ENCODE results near the gene CCT8.

The CCT8 gene

DNA sequence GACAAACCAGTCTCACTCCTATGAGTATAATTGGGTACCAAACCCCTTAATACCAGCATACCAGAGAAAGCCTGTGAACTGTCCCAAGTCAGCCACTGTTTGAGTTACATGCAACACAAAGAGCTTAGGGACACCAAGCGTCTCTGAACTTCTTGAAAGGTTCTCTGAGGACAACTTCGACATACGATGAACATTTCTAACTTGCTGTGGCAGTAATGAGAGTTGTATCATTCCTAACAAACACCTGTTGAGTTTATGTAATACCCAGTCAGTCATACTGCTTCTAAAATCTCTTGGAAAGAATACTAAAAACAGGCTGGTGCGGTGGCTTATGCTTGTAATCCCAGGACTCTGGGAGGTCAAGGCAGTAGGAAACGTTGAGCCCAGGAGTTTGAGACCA lies 18.4 kb downstream of the CCT8 start:
- Histone ChIP-seq H3K4me3 (ENCODE audit: low read length in 2 of 2) (no peak overlapping the region), H3K27ac (ENCODE audit: low read depth in 2 of 2, low read length in 2 of 2) (no peak overlapping the region), H3K36me3 (ENCODE audit: control insufficient read depth in 2 of 2, insufficient read depth in 2 of 2, low read length in 2 of 2) (peaks cover 57 to 72% of the 10 kb centered on the region in 2 donors), H3K27me3 (ENCODE audit: control insufficient read depth in 2 of 2, insufficient read depth in 2 of 2, low read length in 2 of 2) (no peaks in the 10 kb centered on the region), H3K4me1 (ENCODE audit: control insufficient read depth in 2 of 2, insufficient read depth in 2 of 2, low read length in 2 of 2) (peaks cover 0 to 4% of the 10 kb centered on the region in 2 donors), H3K9me3 (ENCODE audit: control insufficient read depth in 2 of 2, low read length in 2 of 2) (no peaks in the 10 kb centered on the region), H3K9ac (ENCODE audit: low read depth in 1 of 2, low read length in 2 of 2) (no peak overlapping the region)

DNA sequence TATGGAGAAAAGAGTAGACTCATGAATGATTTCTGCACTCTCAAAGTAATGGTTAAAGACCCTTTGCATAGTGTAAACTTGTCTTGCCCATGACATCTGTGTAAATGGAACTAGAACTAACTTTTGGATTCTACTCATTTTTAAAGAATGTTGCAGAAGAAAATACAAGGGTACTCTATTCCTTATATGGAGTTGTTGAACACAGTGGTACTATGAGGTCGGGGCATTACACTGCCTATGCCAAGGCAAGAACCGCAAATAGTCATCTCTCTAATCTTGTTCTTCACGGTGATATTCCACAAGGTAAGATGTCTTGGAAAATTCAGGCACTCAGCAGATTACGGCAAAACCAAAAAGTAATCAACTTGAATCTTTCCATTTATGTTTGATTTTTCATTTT lies 19.8 kb downstream of the CCT8 start:
- H3K27ac ChIP-seq (ENCODE audit: low read depth in 2 of 2, low read length in 2 of 2): no peak overlapping the region
- no peak overlapping the region for H3K4me3 ChIP-seq (ENCODE audit: low read length in 2 of 2)
- H3K9me3 ChIP-seq (ENCODE audit: control insufficient read depth in 2 of 2, low read length in 2 of 2): no peaks in the 10 kb centered on the region
- no peak overlapping the region for H3K9ac ChIP-seq (ENCODE audit: low read depth in 1 of 2, low read length in 2 of 2)
- no peaks in the 10 kb centered on the region for H3K27me3 ChIP-seq (ENCODE audit: control insufficient read depth in 2 of 2, insufficient read depth in 2 of 2, low read length in 2 of 2)
- peaks cover 60 to 73% of the 10 kb centered on the region in 2 donors for H3K36me3 ChIP-seq (ENCODE audit: control insufficient read depth in 2 of 2, insufficient read depth in 2 of 2, low read length in 2 of 2)
- peaks cover 0 to 4% of the 10 kb centered on the region in 2 donors for H3K4me1 ChIP-seq (ENCODE audit: control insufficient read depth in 2 of 2, insufficient read depth in 2 of 2, low read length in 2 of 2)

DNA sequence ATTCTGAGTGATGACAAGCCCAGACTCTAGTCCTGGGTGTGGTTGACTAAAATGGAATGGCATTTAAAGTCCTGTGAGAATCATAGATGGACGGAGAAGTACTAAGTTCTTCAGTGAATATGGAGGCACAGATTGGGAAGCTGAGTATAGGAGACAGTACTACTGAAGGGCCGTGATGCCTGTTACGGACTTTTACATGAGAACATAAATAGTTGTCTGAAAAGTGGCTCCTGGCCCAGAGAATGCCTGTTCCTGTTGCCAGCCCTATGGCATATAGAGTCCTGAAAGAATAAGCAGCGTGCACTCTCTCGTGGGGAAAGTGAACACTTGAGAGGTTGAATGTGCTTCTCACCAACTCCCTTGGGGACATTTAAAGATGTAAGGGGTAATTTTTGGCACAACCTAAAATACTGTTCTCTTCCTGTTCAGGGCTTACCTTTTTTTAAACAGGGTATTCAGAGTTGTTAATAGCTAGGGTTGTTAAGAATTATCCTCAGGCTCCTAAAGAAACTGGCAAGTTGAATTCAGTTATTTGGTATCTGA lies 20.4 kb downstream of the CCT8 start:
- H3K36me3 ChIP-seq (ENCODE audit: control insufficient read depth in 2 of 2, insufficient read depth in 2 of 2, low read length in 2 of 2): peaks cover 64 to 75% of the 10 kb centered on the region in 2 donors
- H3K4me1 ChIP-seq (ENCODE audit: control insufficient read depth in 2 of 2, insufficient read depth in 2 of 2, low read length in 2 of 2): peaks cover 0 to 4% of the 10 kb centered on the region in 2 donors
- H3K27ac ChIP-seq (ENCODE audit: low read depth in 2 of 2, low read length in 2 of 2): no peak overlapping the region
- H3K9me3 ChIP-seq (ENCODE audit: control insufficient read depth in 2 of 2, low read length in 2 of 2): no peaks in the 10 kb centered on the region
- H3K27me3 ChIP-seq (ENCODE audit: control insufficient read depth in 2 of 2, insufficient read depth in 2 of 2, low read length in 2 of 2): no peaks in the 10 kb centered on the region
- H3K4me3 ChIP-seq (ENCODE audit: low read length in 2 of 2): no peak overlapping the region
- H3K9ac ChIP-seq (ENCODE audit: low read depth in 1 of 2, low read length in 2 of 2): no peak overlapping the region

DNA sequence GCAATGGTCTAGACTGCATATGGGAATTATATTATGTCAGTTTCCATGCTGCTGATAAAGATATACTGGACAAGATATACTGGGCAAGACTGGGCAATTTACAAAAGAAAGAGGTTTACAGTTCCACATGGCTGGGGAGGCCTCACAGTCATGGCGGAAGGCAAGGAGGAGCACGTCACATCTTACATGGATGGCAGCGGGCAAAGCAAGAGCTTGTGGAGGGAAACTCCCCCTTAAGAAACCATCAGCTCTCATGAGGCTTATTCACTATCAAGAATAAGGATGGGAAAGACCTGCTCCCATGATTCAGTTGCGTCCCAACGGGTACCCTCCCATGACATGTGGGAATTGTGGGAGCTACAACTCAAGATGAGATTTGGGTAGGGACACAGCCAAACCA lies 21.2 kb downstream of the CCT8 start:
- Histone ChIP-seq H3K36me3 (ENCODE audit: control insufficient read depth in 2 of 2, insufficient read depth in 2 of 2, low read length in 2 of 2) (peaks cover 67 to 76% of the 10 kb centered on the region in 2 donors), H3K9me3 (ENCODE audit: control insufficient read depth in 2 of 2, low read length in 2 of 2) (no peaks in the 10 kb centered on the region), H3K9ac (ENCODE audit: low read depth in 1 of 2, low read length in 2 of 2) (no peak overlapping the region), H3K27ac (ENCODE audit: low read depth in 2 of 2, low read length in 2 of 2) (no peak overlapping the region), H3K4me3 (ENCODE audit: low read length in 2 of 2) (no peak overlapping the region), H3K27me3 (ENCODE audit: control insufficient read depth in 2 of 2, insufficient read depth in 2 of 2, low read length in 2 of 2) (no peaks in the 10 kb centered on the region), H3K4me1 (ENCODE audit: control insufficient read depth in 2 of 2, insufficient read depth in 2 of 2, low read length in 2 of 2) (peaks cover 0 to 4% of the 10 kb centered on the region in 2 donors)

DNA sequence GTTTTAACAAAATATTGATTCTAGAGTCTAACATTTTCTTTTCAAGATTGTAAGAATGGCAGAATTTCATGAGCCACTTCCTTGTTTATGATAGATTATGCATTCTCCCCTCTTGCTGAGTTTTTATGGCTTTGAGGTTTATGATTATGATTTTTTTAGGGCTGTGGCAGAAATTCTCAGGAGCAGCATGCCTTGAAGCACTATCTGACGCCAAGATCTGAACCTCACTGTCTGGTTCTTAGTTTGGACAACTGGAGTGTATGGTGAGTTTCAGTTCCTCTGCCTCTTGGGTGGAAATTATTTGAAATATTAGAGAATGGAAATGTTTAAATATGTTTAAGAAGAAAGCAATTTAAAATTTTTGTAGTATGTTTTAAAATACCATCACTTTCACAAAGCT lies 38.8 kb downstream of the CCT8 start:
- Histone ChIP-seq H3K4me3 (ENCODE audit: low read length in 2 of 2) (no peak overlapping the region), H3K27me3 (ENCODE audit: control insufficient read depth in 2 of 2, insufficient read depth in 2 of 2, low read length in 2 of 2) (no peaks in the 10 kb centered on the region), H3K36me3 (ENCODE audit: control insufficient read depth in 2 of 2, insufficient read depth in 2 of 2, low read length in 2 of 2) (peaks cover 54 to 64% of the 10 kb centered on the region in 2 donors), H3K9me3 (ENCODE audit: control insufficient read depth in 2 of 2, low read length in 2 of 2) (no peaks in the 10 kb centered on the region), H3K4me1 (ENCODE audit: control insufficient read depth in 2 of 2, insufficient read depth in 2 of 2, low read length in 2 of 2) (peaks cover 0 to 4% of the 10 kb centered on the region in 2 donors), H3K27ac (ENCODE audit: low read depth in 2 of 2, low read length in 2 of 2) (peak overlapping the region; percentile 33 to 49), H3K9ac (ENCODE audit: low read depth in 1 of 2, low read length in 2 of 2) (no peak overlapping the region)

DNA sequence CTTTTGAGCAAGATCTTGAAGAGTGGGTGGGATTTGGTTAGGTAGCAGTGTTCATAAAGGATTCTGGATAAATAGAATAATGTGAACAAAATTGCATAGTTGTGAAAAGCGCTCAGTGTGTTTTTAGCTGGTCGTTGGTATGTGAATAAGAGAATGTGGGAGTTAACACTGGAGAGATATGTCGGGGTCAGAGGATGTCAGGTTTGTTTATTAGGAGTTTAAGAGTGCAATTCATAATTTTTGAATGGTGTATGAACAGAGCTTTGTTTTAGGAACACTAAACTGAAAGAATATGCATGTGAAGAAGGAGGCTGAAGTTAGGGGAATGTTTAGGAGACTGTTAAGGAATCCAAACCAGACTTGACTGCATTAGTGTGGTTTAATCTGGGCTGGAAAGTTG lies 39.6 kb downstream of the CCT8 start:
- Histone ChIP-seq H3K27ac (ENCODE audit: low read depth in 2 of 2, low read length in 2 of 2) (no peak overlapping the region), H3K4me1 (ENCODE audit: control insufficient read depth in 2 of 2, insufficient read depth in 2 of 2, low read length in 2 of 2) (peaks cover 0 to 4% of the 10 kb centered on the region in 2 donors), H3K9ac (ENCODE audit: low read depth in 1 of 2, low read length in 2 of 2) (no peak overlapping the region), H3K4me3 (ENCODE audit: low read length in 2 of 2) (no peak overlapping the region), H3K27me3 (ENCODE audit: control insufficient read depth in 2 of 2, insufficient read depth in 2 of 2, low read length in 2 of 2) (no peaks in the 10 kb centered on the region), H3K36me3 (ENCODE audit: control insufficient read depth in 2 of 2, insufficient read depth in 2 of 2, low read length in 2 of 2) (peaks cover 52 to 62% of the 10 kb centered on the region in 2 donors), H3K9me3 (ENCODE audit: control insufficient read depth in 2 of 2, low read length in 2 of 2) (no peaks in the 10 kb centered on the region)

DNA sequence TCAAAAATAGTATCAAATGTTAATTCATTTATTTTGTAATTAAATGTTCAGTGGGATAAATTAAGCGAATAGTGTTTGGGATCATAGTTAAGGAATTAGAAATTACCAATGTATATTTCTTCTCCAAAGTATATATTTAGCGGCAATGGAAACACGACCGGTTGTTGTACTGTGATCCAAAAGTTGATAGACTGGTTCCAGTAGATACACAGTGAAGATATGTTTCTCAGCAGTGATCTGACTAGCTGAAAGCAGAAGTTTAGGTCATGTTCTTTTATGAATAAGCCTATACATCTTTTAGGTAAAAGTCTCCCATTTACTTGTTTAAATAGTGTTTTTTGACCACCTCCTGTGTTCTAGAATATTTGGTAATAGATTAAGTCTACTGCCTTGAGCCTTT lies 40.1 kb downstream of the CCT8 start:
- H3K27me3 ChIP-seq (ENCODE audit: control insufficient read depth in 2 of 2, insufficient read depth in 2 of 2, low read length in 2 of 2): no peaks in the 10 kb centered on the region
- peaks cover 0 to 4% of the 10 kb centered on the region in 2 donors for H3K4me1 ChIP-seq (ENCODE audit: control insufficient read depth in 2 of 2, insufficient read depth in 2 of 2, low read length in 2 of 2)
- peaks cover 47 to 56% of the 10 kb centered on the region in 2 donors for H3K36me3 ChIP-seq (ENCODE audit: control insufficient read depth in 2 of 2, insufficient read depth in 2 of 2, low read length in 2 of 2)
- no peak overlapping the region for H3K4me3 ChIP-seq (ENCODE audit: low read length in 2 of 2)
- H3K9me3 ChIP-seq (ENCODE audit: control insufficient read depth in 2 of 2, low read length in 2 of 2): no peaks in the 10 kb centered on the region
- H3K9ac ChIP-seq (ENCODE audit: low read depth in 1 of 2, low read length in 2 of 2): no peak overlapping the region
- no peak overlapping the region for H3K27ac ChIP-seq (ENCODE audit: low read depth in 2 of 2, low read length in 2 of 2)

DNA sequence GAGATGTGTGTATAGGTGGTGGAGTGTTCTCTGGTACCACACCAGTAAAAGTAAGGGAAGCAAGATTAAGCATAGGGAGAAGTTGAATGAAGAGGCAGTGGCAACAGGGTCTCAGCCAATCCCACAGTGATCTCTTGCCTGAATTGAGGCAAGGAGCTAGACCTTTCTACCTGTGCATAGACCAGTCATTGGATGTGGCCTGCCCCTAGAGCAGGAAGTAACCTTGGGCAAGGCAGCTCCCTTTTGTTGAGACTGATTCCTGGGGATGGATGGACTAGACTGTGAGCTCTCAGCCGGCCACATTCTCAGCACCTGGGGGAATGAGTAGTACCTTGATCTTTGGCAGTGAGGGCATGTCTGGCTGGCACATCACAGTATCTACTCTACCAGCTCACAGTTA lies 42.5 kb downstream of the CCT8 start:
- Histone ChIP-seq H3K9ac (ENCODE audit: low read depth in 1 of 2, low read length in 2 of 2) (no peak overlapping the region), H3K4me1 (ENCODE audit: control insufficient read depth in 2 of 2, insufficient read depth in 2 of 2, low read length in 2 of 2) (peaks cover under 1 to 5% of the 10 kb centered on the region in 2 donors), H3K27me3 (ENCODE audit: control insufficient read depth in 2 of 2, insufficient read depth in 2 of 2, low read length in 2 of 2) (no peaks in the 10 kb centered on the region), H3K36me3 (ENCODE audit: control insufficient read depth in 2 of 2, insufficient read depth in 2 of 2, low read length in 2 of 2) (peaks cover 27 to 37% of the 10 kb centered on the region in 2 donors), H3K4me3 (ENCODE audit: low read length in 2 of 2) (no peak overlapping the region), H3K9me3 (ENCODE audit: control insufficient read depth in 2 of 2, low read length in 2 of 2) (no peaks in the 10 kb centered on the region), H3K27ac (ENCODE audit: low read depth in 2 of 2, low read length in 2 of 2) (no peak overlapping the region)

DNA sequence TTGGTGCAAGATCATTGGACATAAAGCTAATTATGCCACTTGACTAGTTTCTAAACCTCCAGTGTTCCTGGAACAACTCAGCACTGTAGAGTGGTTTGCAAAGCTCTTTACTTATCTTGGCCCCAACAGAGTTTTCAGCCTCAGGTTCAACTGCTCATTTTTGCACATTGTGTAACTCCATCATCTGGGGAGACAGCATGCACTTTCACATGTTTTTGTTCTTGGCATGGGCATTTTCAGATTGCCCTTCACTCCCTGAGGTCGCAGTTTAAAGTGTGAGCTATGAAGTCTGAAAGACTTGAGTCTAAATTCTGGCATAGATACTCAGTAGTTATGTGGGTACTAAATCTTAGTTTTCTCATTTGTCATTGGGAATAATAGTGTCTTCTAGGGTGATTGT lies 43.9 kb downstream of the CCT8 start:
- H3K4me1 ChIP-seq (ENCODE audit: control insufficient read depth in 2 of 2, insufficient read depth in 2 of 2, low read length in 2 of 2): peaks cover 4 to 10% of the 10 kb centered on the region in 2 donors
- no peak overlapping the region for H3K27ac ChIP-seq (ENCODE audit: low read depth in 2 of 2, low read length in 2 of 2)
- H3K9me3 ChIP-seq (ENCODE audit: control insufficient read depth in 2 of 2, low read length in 2 of 2): no peaks in the 10 kb centered on the region
- H3K27me3 ChIP-seq (ENCODE audit: control insufficient read depth in 2 of 2, insufficient read depth in 2 of 2, low read length in 2 of 2): no peaks in the 10 kb centered on the region
- H3K36me3 ChIP-seq (ENCODE audit: control insufficient read depth in 2 of 2, insufficient read depth in 2 of 2, low read length in 2 of 2): peaks cover 24 to 32% of the 10 kb centered on the region in 2 donors
- no peak overlapping the region for H3K9ac ChIP-seq (ENCODE audit: low read depth in 1 of 2, low read length in 2 of 2)
- no peak overlapping the region for H3K4me3 ChIP-seq (ENCODE audit: low read length in 2 of 2)

DNA sequence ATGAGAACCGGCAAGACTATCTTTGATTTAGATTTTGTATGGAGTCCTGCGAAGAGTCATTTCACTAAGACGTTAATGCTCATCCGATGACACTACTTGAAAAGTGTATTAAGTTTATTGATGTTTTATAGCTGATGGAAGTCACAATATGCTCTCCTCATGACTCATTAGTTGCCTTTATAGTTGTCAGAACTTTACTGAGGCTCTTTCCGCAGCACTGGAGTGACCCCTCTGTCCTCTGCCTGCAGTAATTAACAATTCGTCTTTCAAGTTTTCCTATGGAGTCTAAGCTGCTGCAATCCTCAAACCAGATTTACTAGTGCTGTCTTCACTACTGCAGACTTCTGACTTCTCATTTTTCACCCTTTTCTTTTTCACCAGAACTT lies 48.1 kb downstream of the CCT8 start:
- Histone ChIP-seq H3K27me3 (ENCODE audit: control insufficient read depth in 2 of 2, insufficient read depth in 2 of 2, low read length in 2 of 2) (no peaks in the 10 kb centered on the region), H3K9me3 (ENCODE audit: control insufficient read depth in 2 of 2, low read length in 2 of 2) (no peaks in the 10 kb centered on the region), H3K36me3 (ENCODE audit: control insufficient read depth in 2 of 2, insufficient read depth in 2 of 2, low read length in 2 of 2) (peaks cover 4 to 10% of the 10 kb centered on the region in 2 donors), H3K27ac (ENCODE audit: low read depth in 2 of 2, low read length in 2 of 2) (peak overlapping the region; percentile 99 to 100), H3K9ac (ENCODE audit: low read depth in 1 of 2, low read length in 2 of 2) (peak overlapping the region; percentile 89 to 100), H3K4me3 (ENCODE audit: low read length in 2 of 2) (peak overlapping the region; percentile 99), H3K4me1 (ENCODE audit: control insufficient read depth in 2 of 2, insufficient read depth in 2 of 2, low read length in 2 of 2) (peaks cover 4 to 10% of the 10 kb centered on the region in 2 donors)

Data from mucosa of rectum (tissue), 2 donors.